Upper lobe of left lung (tissue), 4 donors: ENCODE results near the gene MUC13.

Experiments
- CTCF ChIP-seq, 6 experiments: fragments of 450-650 bp in 4 of 6; fragments of 200-600 bp in 2 of 6; sonication (generic) in 2 of 6; IDR thresholded peaks; one replicate each; pipeline ENCODE4 v1.5.1; 2016 to 2019; ENCODE audit warnings: antibody characterized with exemption in 6 of 6
- POLR2A ChIP-seq, 4 donors: fragments of 450-650 bp; IDR thresholded peaks; one replicate each; pipeline ENCODE4 v1.5.1; 2016 to 2017; ENCODE audit warnings: antibody characterized with exemption in 4 of 4, mild to moderate bottlenecking in 2 of 4

- TF ChIP-seq CTCF (IDR thresholded peaks at IDR 0.05) = no peak
- no peak for TF ChIP-seq POLR2A (IDR thresholded peaks at IDR 0.05)
These were observed 55.8 kb downstream of the MUC13 start for GRCh38 chr3:124878561-124879336.
